A673 (cell line): ENCODE results near the gene WDR7. TPM values are rescaled to one million over a fixed set of nuclear protein-coding genes. Genes with fewer than 3 reads are reported as not detected.

ENCODE experiments used
- BruUV-seq: library from RNA; stranded (reverse); fragments of 400-500 nt; replicated peaks from 2 replicates; lab custom pipeline; 2021; lab: Mats Ljungman, UMichigan
- CTCF ChIA-PET: fragments of 300-600 bp; sonication (Branson Sonifier 250); formaldehyde crosslinking; loops from one replicate; lab custom pipeline; 2022; ENCODE audit warnings: antibody characterized with exemption; lab: Charles Lee
- POLR2A ChIA-PET: fragments of 300-600 bp; sonication (Branson Sonifier 250); formaldehyde crosslinking; loops from one replicate; lab custom pipeline; 2022; ENCODE audit warnings: antibody characterized with exemption; ENCODE audit not compliant: low non-redundant PET; lab: Charles Lee
- DNase-seq: peaks from one replicate; pipeline ENCODE4 v3.0.0-alpha.2; 2015; ENCODE audit warnings: low spot score
- H3K27ac ChIP-seq: fragments of 200-600 bp; sonication (generic); 2 replicates; pipeline ENCODE4 v1.5.1; 2016; ENCODE audit warnings: mixed run types, low read depth, mild to moderate bottlenecking, mixed read lengths, antibody characterized with exemption, low read length; ENCODE audit not compliant: poor library complexity, severe bottlenecking
- H3K27me3 ChIP-seq: fragments of 200-600 bp; sonication (generic); replicated peaks from 2 replicates; pipeline ENCODE4 v1.6.1; 2017; ENCODE audit warnings: mixed run types, low read depth, mild to moderate bottlenecking, mixed read lengths, antibody characterized with exemption, low read length; ENCODE audit not compliant: insufficient read depth, poor library complexity
- H3K36me3 ChIP-seq: fragments of 200-600 bp; sonication (generic); 2 replicates; pipeline ENCODE4 v1.6.1; 2016; ENCODE audit warnings: mixed run types, mild to moderate bottlenecking, mixed read lengths, antibody characterized with exemption, low read length; ENCODE audit not compliant: insufficient read depth, poor library complexity, severe bottlenecking
- H3K4me1 ChIP-seq: fragments of 200-600 bp; sonication (generic); 2 replicates; pipeline ENCODE4 v1.6.1; 2017; ENCODE audit warnings: mixed run types, mild to moderate bottlenecking, mixed read lengths, antibody characterized with exemption, low read length; ENCODE audit not compliant: insufficient read depth, poor library complexity, severe bottlenecking
- H3K4me3 ChIP-seq: fragments of 200-600 bp; sonication (generic); 2 replicates; pipeline ENCODE4 v1.5.1; 2016; ENCODE audit warnings: low read depth, mixed run types, mild to moderate bottlenecking, mixed read lengths, low read length; ENCODE audit not compliant: poor library complexity, severe bottlenecking
- H3K9me3 ChIP-seq: fragments of 200-600 bp; sonication (generic); 2 replicates; pipeline ENCODE4 v1.6.1; 2016; ENCODE audit warnings: mixed run types, low read depth, mild to moderate bottlenecking, mixed read lengths, antibody characterized with exemption, low read length; ENCODE audit not compliant: poor library complexity, severe bottlenecking
- EZH2 ChIP-seq: fragments of 200-600 bp; sonication (generic); IDR thresholded peaks from 2 replicates; pipeline ENCODE4 v1.6.1; 2017; ENCODE audit warnings: borderline replicate concordance, low read depth, mild to moderate bottlenecking, mixed read lengths, antibody characterized with exemption, low read length; ENCODE audit not compliant: poor library complexity, severe bottlenecking
- intact Hi-C: fragments of 100-400 bp; cut with micrococcal nuclease; formaldehyde crosslinking; loops from one replicate; pipeline ENCODE4 v1.10.0; 2022; ENCODE audit not compliant: unreplicated experiment
- total RNA-seq: library from RNA; stranded (reverse); gene quantifications from 2 replicates; pipeline ENCODE4 v1.2.3, GENCODE V29; 2021
- TF ChIP-seq, protein P1 (sequence below): fragments of 300-800, 200-600 bp; sonication (generic); conservative IDR thresholded peaks from 2 replicates; pipeline ENCODE4 v1.5.1; 2017; ENCODE audit warnings: low read depth, mild to moderate bottlenecking, antibody characterized with exemption, low read length, moderate library complexity, mixed read lengths

The WDR7 gene
- total RNA-seq, 1 experiment from 2014 or later: 21.2 TPM

DNA sequence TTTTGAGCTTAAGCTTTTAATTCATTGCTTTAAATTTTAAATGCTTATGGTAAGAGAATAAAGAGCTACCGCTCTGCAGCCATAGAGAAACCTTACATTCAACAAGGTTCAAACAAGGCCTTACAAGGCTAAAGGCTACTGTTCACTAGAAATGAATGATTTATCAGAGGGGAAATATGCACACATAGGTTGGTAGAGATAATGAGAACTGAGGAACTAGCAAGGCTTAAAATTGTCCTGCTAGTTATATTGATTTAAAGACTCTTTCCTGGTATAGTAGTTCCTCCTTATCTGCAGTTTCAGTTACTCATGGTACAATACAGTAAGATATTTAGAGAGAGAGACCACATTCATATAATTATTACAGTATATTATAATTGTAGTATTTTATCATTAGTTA is 193.4 kb downstream of the WDR7 start:
- no peak for DNase-seq
- Histone ChIP-seq H3K9me3 (no peaks in the 10 kb centered on the region), H3K27ac (no peak overlapping the region), H3K27me3 (no peaks in the 10 kb centered on the region), H3K36me3 (no peaks in the 10 kb centered on the region), H3K4me1 (no peaks in the 10 kb centered on the region), H3K4me3 (no peak overlapping the region)
- intact Hi-C loops: no loop called here
- POLR2A ChIA-PET: no interaction called here
- TF ChIP-seq, protein P1, sequence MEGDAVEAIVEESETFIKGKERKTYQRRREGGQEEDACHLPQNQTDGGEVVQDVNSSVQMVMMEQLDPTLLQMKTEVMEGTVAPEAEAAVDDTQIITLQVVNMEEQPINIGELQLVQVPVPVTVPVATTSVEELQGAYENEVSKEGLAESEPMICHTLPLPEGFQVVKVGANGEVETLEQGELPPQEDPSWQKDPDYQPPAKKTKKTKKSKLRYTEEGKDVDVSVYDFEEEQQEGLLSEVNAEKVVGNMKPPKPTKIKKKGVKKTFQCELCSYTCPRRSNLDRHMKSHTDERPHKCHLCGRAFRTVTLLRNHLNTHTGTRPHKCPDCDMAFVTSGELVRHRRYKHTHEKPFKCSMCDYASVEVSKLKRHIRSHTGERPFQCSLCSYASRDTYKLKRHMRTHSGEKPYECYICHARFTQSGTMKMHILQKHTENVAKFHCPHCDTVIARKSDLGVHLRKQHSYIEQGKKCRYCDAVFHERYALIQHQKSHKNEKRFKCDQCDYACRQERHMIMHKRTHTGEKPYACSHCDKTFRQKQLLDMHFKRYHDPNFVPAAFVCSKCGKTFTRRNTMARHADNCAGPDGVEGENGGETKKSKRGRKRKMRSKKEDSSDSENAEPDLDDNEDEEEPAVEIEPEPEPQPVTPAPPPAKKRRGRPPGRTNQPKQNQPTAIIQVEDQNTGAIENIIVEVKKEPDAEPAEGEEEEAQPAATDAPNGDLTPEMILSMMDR: no peak
- TF ChIP-seq EZH2: no peak
- BruUV-seq: no TSS peak
- CTCF ChIA-PET: no interaction called here

DNA sequence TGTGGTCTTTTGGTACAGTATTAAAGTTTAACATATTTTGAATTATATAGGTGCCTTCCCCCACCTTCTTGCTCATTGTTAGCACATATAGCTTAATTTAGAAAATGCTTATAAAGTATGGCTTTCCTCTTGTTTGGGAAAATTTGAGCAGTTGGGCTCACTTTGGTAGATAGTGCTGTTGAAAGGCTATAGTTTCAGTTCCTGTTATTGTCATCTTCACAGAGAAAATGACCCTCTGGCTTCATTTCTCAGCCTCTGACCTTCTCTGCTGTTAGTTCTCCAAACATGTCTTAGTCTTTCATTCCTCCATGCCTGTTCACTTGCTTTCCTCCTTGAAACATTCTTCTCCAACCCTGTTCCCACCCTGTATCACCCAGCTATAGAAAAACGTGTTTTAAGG is 200.6 kb downstream of the WDR7 start:
- no peaks in the 10 kb centered on the region for H3K36me3 ChIP-seq
- no peak for DNase-seq
- no TSS peak for BruUV-seq
- intact Hi-C loops: no loop called here
- no peaks in the 10 kb centered on the region for H3K9me3 ChIP-seq
- H3K27ac ChIP-seq: no peak overlapping the region
- TF ChIP-seq, protein P1: no peak
- no peak for TF ChIP-seq EZH2
- no peak overlapping the region for H3K4me3 ChIP-seq
- H3K27me3 ChIP-seq: no peaks in the 10 kb centered on the region
- ChIA-PET CTCF (no interaction called here), POLR2A (no interaction called here)
- no peaks in the 10 kb centered on the region for H3K4me1 ChIP-seq

- H3K4me1 ChIP-seq: no peaks in the 10 kb centered on the region
- DNase-seq: no peak
- H3K27ac ChIP-seq: no peak overlapping the region
- no peaks in the 10 kb centered on the region for H3K36me3 ChIP-seq
- no peak overlapping the region for H3K4me3 ChIP-seq
- CTCF ChIA-PET: no interaction called here
- intact Hi-C loops: no loop called here
- TF ChIP-seq, protein P1: no peak
- TF ChIP-seq EZH2: no peak
- no peaks in the 10 kb centered on the region for H3K27me3 ChIP-seq
- no peaks in the 10 kb centered on the region for H3K9me3 ChIP-seq
- no TSS peak for BruUV-seq
- POLR2A ChIA-PET: no interaction called here
Observed at GRCh38 chr18:56853961-56854360, 202.8 kb downstream of the WDR7 start.
